Activated naive CD8-positive, alpha-beta T cell treated with anti-CD3 and anti-CD28 coated beads for 36 hours (primary cell): Measurements from ENCODE around the gene PRPF8. TPM values are rescaled to one million over a fixed set of nuclear protein-coding genes. Genes with fewer than 3 reads are reported as not detected.

Experiments used
- DNase-seq: peaks from one replicate; pipeline ENCODE4 v3.0.0; 2021
- H3K27ac Mint-ChIP-seq: one replicate; pipeline ENCODE4 v1.8.0; 2022; ENCODE audit warnings: mild to moderate bottlenecking, moderate library complexity, mixed read lengths
- H3K27me3 Mint-ChIP-seq: one replicate; pipeline ENCODE4 v1.8.0; 2022; ENCODE audit warnings: mild to moderate bottlenecking, mixed read lengths
- H3K36me3 Mint-ChIP-seq: one replicate; pipeline ENCODE4 v1.8.0; 2021; ENCODE audit warnings: mild to moderate bottlenecking, mixed read lengths
- H3K4me1 Mint-ChIP-seq: one replicate; pipeline ENCODE4 v1.8.0; 2021; ENCODE audit warnings: mixed read lengths
- H3K4me3 Mint-ChIP-seq: one replicate; pipeline ENCODE4 v1.8.0; 2022; ENCODE audit warnings: mild to moderate bottlenecking, moderate library complexity, mixed read lengths
- H3K9me3 Mint-ChIP-seq: one replicate; pipeline ENCODE4 v1.8.0; 2022; ENCODE audit warnings: mixed read lengths
- total RNA-seq, 2 experiments: library from RNA; stranded (reverse); gene quantifications; one replicate each; pipeline ENCODE4 v1.2.3, GENCODE V29; 2021

The PRPF8 gene
- total RNA-seq, 2 experiments from 2014 or later: 418 to 428 TPM

DNA sequence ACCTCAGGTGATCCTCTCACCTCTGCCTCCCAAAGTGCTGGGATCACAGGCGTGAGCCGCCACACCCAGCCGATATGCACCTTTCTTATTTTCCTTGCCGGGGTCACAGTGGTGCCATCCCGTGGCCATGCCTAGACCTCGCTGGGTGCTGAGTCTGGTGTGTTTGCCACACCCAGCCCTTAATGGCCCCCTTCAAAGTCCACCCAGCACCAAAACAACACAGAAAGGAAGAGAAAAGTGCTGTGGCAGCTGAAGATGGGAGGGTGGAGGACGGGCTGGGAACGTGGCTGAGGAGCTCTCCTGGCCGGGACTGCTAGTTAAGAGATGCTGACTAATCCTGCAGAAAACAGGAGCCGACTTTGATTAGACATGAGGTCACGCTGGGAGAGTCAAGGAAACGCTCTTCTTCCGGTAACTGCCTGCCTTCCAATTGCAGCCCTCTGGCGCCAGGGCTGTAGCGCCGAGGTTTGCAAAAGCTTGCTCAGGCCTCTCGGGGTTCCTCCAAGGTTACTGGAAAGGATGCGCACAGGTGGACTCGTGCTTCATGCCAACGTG is 67.0 kb downstream of the PRPF8 start:
- Mint-ChIP-seq H3K27ac (no peak overlapping the region), H3K9me3 (no peaks in the 10 kb centered on the region), H3K4me3 (no peak overlapping the region), H3K4me1 (peaks cover 2% of the 10 kb centered on the region), H3K36me3 (no peaks in the 10 kb centered on the region), H3K27me3 (no peaks in the 10 kb centered on the region)
- DNase-seq: no peak

DNA sequence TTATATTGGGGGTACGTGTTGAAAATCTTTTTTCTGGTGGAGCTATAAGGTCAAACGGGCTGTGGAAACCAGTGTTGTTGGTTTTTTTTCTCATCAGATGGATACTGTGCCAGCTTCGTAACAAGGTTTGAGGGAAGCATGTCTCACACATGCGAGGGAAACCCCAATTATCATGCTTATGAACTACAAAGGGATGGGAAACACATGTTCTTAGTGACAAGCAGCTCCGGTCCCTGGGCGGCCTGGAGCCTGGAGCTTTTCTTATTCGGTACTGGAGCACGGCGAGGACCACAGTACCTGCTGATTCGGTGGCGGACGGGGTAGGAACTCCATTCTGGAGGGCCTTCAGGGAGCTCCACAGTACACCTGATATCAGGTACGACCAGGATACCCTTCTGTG is 68.6 kb downstream of the PRPF8 start:
- peaks cover 2% of the 10 kb centered on the region for H3K4me1 Mint-ChIP-seq

DNA sequence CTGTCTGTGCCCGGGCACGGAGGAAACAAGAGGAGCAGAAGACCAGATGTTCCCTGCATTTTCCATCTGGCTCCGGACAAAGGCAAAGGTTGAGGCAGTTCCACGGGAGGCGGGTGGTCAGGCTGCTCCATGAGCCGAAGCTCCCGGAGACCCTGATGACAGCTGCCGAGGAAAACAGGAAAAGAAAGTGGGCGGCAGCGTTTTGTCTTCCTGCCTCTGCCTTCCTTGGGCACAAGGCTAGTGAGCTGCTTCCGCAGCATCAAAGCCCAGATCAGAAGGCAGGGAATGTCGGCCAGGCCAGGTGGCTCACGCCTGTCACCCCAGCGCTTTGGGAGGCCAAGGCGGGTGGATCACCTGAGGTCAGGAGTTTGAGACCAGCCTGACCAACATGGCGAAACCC is 72.3 kb downstream of the PRPF8 start:
- H3K9me3 Mint-ChIP-seq: no peaks in the 10 kb centered on the region
- H3K27me3 Mint-ChIP-seq: no peaks in the 10 kb centered on the region
- DNase-seq: no peak
- H3K4me3 Mint-ChIP-seq: no peak overlapping the region
- H3K27ac Mint-ChIP-seq: no peak overlapping the region
- H3K36me3 Mint-ChIP-seq: no peaks in the 10 kb centered on the region
- peaks cover 10% of the 10 kb centered on the region for H3K4me1 Mint-ChIP-seq

More for the DNA sequence above, 68.6 kb downstream of the PRPF8 start:
- DNase-seq: no peak
- Mint-ChIP-seq H3K27ac (no peak overlapping the region), H3K27me3 (no peaks in the 10 kb centered on the region), H3K4me3 (no peak overlapping the region), H3K36me3 (no peaks in the 10 kb centered on the region), H3K9me3 (no peaks in the 10 kb centered on the region)

DNA sequence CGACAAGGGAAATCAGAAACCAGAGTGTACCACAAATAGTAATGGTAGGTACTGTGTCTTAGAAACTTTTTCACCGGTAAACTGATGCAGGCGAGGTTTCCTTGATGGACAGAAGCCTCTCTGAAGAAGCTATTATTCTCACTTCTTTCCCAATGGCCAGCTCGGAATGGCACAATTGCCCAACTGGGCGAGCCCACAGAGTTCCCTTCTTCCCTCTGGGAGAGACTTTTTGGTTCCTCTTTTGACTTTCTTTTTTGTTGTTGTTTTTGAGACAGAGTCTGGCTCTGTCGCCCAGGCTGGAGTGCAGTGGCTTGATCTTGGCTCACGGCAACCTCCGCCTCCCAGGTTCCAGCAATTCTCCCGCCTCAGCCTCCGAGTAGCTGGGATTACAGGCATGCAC is 73.0 kb downstream of the PRPF8 start:
- Mint-ChIP-seq H3K27ac (no peak overlapping the region), H3K9me3 (no peaks in the 10 kb centered on the region), H3K4me3 (no peak overlapping the region)

DNA sequence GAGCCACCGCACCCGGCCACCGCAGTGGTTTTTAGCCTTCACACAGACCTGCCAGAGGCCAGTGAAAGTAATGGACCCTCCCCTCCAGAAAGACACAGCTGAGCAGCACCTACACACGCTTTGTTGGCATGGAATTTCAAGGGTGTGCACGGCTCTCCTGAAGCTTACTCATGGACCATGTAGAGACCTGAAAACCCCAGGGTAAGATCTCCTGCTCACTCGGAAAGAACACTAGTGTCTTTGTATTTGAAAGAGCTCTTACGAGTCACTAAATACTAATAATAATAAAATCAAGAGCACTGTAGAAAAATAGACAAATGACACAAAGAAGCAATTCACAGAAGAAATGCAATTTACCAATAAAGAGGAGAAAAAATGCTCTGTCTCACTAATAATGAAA is 76.0 kb downstream of the PRPF8 start:
- no peaks in the 10 kb centered on the region for H3K36me3 Mint-ChIP-seq
- peak overlapping the region; percentile 28 for H3K27ac Mint-ChIP-seq
- no peaks in the 10 kb centered on the region for H3K27me3 Mint-ChIP-seq
- peaks cover 22% of the 10 kb centered on the region for H3K4me1 Mint-ChIP-seq
- no peak overlapping the region for H3K4me3 Mint-ChIP-seq
- H3K9me3 Mint-ChIP-seq: no peaks in the 10 kb centered on the region
- DNase-seq: no peak

More for the DNA sequence above, 73.0 kb downstream of the PRPF8 start:
- H3K4me1 Mint-ChIP-seq: peaks cover 17% of the 10 kb centered on the region
- no peaks in the 10 kb centered on the region for H3K27me3 Mint-ChIP-seq
- no peaks in the 10 kb centered on the region for H3K36me3 Mint-ChIP-seq
- DNase-seq: no peak

DNA sequence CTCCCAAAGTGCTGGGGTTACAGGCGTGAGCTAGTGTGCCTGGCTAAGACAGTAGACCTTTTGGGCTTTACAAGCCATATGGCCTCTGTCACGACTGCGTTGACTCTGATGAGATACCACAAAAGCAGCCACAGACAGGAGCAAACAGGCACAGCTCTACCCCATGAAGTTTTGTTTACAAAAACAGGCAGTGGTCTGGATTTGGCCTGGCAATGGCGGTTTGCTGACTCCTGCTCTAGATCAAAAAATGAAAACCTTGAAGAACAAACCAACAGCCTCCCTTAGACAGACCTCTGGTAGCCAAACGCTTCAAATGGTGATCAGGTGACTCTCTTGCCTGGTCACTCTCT is 76.7 kb downstream of the PRPF8 start:
- Mint-ChIP-seq H3K9me3 (no peaks in the 10 kb centered on the region), H3K36me3 (no peaks in the 10 kb centered on the region), H3K4me3 (peak overlapping the region; percentile 25), H3K27ac (peak overlapping the region; percentile 84), H3K4me1 (peaks cover 22% of the 10 kb centered on the region), H3K27me3 (no peaks in the 10 kb centered on the region)
- no peak for DNase-seq

GRCh38 chr17:1606352-1606985 is 78.2 kb downstream of the PRPF8 start:
- Mint-ChIP-seq H3K9me3 (peaks cover 3% of the 10 kb centered on the region), H3K4me3 (no peak overlapping the region), H3K27me3 (no peaks in the 10 kb centered on the region), H3K36me3 (no peaks in the 10 kb centered on the region), H3K4me1 (peaks cover 22% of the 10 kb centered on the region), H3K27ac (peak overlapping the region; percentile 84)
- DNase-seq: peak; percentile 56

- H3K4me1 Mint-ChIP-seq: peaks cover 22% of the 10 kb centered on the region
- H3K27ac Mint-ChIP-seq: peak overlapping the region; percentile 38
- H3K4me3 Mint-ChIP-seq: no peak overlapping the region
- no peak for DNase-seq
- no peaks in the 10 kb centered on the region for H3K36me3 Mint-ChIP-seq
- H3K9me3 Mint-ChIP-seq: peaks cover 4% of the 10 kb centered on the region
- H3K27me3 Mint-ChIP-seq: no peaks in the 10 kb centered on the region
These were observed 78.9 kb downstream of the PRPF8 start for GRCh38 chr17:1605681-1606351.

GRCh38 chr17:1604831-1605528 is 79.7 kb downstream of the PRPF8 start:
- peaks cover 22% of the 10 kb centered on the region for H3K4me1 Mint-ChIP-seq
- no peaks in the 10 kb centered on the region for H3K27me3 Mint-ChIP-seq
- DNase-seq: no peak
- H3K36me3 Mint-ChIP-seq: no peaks in the 10 kb centered on the region
- H3K9me3 Mint-ChIP-seq: peaks cover 4% of the 10 kb centered on the region
- H3K4me3 Mint-ChIP-seq: peak overlapping the region; percentile 43
- H3K27ac Mint-ChIP-seq: no peak overlapping the region

DNA sequence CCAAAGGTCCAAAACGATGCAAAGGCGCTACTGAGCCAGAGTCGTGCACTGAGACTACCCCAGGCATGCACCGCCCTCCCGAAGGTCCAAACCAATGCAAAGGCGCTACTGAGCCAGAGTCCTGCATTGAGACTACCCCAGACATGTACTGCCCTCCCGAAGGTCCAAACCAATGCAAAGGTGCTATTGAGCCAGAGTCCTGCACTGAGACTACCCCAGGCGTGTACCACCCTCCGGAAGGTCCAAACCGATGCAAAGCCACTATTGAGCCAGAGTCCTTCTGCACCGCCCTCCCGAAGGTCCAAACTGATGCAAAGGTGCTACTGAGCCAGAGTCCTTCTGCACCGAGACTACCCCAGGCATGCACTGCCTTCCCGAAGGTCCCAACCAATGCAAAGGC is 83.1 kb downstream of the PRPF8 start:
- H3K36me3 Mint-ChIP-seq: no peaks in the 10 kb centered on the region
- H3K4me3 Mint-ChIP-seq: no peak overlapping the region
- H3K4me1 Mint-ChIP-seq: peaks cover 5% of the 10 kb centered on the region
- peaks cover 4% of the 10 kb centered on the region for H3K9me3 Mint-ChIP-seq
- DNase-seq: no peak
- no peaks in the 10 kb centered on the region for H3K27me3 Mint-ChIP-seq
- H3K27ac Mint-ChIP-seq: no peak overlapping the region

Other genes starting within 250 kb of the PRPF8 start
- 10 to 100 TPM; 13.5 to 14.0 TPM for gene CRK, start 228.6 kb downstream of the PRPF8 start, total RNA-seq
- 10 to 100 TPM; 10.5 to 11.7 TPM for gene MYO1C, start 192.2 kb downstream of the PRPF8 start, total RNA-seq
- gene INPP5K, start 168.3 kb downstream of the PRPF8 start, total RNA-seq: 10 to 100 TPM; 18.1 to 18.2 TPM
- gene PITPNA, start 122.1 kb downstream of the PRPF8 start, total RNA-seq: 10 to 100 TPM; 54.9 to 58.4 TPM
- 1 to 10 TPM; 3.7 to 4.6 TPM for gene SLC43A2, start 56.0 kb downstream of the PRPF8 start, total RNA-seq
- 1 to 10 TPM; 2.5 to 2.6 TPM for gene SCARF1, start 39.1 kb downstream of the PRPF8 start, total RNA-seq
- 1 to 10 TPM; 3.2 to 3.4 TPM for gene RILP, start 35.0 kb downstream of the PRPF8 start, total RNA-seq
- under 1 TPM; 0.04 to 0.06 TPM for gene TLCD2, start 25.5 kb upstream of the PRPF8 start, total RNA-seq
- 10 to 100 TPM; 15.2 to 15.5 TPM for gene WDR81, start 39.8 kb upstream of the PRPF8 start, total RNA-seq
- under 1 TPM; 0.08 to 0.12 TPM for gene SERPINF2, start 58.0 kb upstream of the PRPF8 start, total RNA-seq
- 1 to 10 TPM; 1.8 to 4.4 TPM for gene SERPINF1, start 77.2 kb upstream of the PRPF8 start, total RNA-seq
- gene SMYD4, start 145.0 kb upstream of the PRPF8 start, total RNA-seq: 10 to 100 TPM; 20.0 to 21.0 TPM
- gene RPA1, start 145.1 kb upstream of the PRPF8 start, total RNA-seq: 100 to 1,000 TPM; 207 to 217 TPM